ENCODE data around the gene ZSWIM1. TPM values are rescaled to one million over a fixed set of nuclear protein-coding genes. Genes with fewer than 3 reads are reported as not detected.

The ZSWIM1 gene
- total RNA-seq, 1 experiment from 2014 or later, result 19.8 TPM

- DNase-seq (ENCODE audit: low read depth), result no peak
Measured at GRCh38 chr20:45908084-45908483, 27.1 kb downstream of the ZSWIM1 start.

DNA sequence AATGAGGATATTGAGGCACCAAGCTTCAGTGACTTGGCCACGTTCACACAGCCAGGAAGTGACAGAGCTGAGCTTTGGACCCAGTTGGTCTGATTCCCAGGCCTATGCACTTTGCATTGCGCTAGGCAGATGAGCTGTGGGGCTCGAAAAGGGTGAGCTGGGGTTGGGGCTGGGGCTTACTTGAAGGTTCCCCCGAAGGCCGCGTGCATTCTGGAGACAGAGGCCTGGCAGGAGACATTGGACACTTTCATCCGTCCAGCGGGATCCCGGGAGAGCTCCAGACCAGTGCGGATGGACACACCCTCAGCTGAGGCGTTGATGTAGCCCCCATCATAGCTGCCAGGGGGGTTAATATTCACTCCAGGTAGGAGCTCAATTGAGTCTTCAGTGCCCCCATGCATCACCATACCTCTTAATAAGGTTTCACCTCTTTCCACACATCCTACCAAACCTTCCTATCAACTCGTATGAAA, 28.3 kb downstream of the ZSWIM1 start:
- no peak for DNase-seq (ENCODE audit: low read depth)

DNA sequence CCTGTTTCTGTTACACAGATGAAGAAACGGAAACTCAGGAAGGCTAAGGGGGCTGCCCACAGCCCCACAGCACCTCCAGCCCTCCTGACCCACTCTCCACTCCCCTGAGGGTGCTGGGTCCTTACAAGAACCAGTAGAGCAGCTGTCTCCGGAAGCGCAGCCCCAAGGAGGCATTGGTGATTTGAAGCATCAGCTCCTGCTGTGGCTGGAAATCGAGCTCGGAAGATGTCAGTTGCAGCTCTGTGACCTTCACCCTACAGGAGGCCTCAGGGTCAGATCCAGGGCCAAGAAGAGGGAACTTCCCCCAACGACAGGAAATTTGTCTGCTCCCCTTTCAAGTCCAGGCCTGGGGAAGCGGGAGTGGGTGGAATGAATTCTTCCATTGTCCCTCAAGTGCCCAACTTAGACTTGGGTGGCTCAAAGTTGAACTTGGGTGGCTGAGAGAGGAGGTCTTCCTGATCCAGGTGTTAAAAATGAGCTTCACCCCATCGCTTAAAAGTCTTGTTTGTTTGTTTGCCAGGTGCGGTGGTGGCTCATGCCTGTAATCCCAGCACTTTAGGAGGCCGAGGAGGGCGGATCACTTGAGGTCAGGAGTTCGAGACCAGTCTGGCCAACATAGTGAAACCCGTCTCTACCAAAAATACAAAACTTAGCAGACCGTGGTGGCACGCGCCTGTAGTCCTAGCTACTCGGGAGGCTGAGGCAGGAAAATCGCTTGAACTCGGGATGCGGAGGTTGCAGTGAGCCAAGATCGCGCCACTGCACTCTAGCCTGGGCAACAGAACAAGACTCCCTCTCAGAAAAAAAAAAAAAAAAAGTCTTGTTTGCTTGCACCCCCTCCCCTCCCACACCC, 29.0 kb downstream of the ZSWIM1 start:
- no peak for DNase-seq (ENCODE audit: low read depth)

DNA sequence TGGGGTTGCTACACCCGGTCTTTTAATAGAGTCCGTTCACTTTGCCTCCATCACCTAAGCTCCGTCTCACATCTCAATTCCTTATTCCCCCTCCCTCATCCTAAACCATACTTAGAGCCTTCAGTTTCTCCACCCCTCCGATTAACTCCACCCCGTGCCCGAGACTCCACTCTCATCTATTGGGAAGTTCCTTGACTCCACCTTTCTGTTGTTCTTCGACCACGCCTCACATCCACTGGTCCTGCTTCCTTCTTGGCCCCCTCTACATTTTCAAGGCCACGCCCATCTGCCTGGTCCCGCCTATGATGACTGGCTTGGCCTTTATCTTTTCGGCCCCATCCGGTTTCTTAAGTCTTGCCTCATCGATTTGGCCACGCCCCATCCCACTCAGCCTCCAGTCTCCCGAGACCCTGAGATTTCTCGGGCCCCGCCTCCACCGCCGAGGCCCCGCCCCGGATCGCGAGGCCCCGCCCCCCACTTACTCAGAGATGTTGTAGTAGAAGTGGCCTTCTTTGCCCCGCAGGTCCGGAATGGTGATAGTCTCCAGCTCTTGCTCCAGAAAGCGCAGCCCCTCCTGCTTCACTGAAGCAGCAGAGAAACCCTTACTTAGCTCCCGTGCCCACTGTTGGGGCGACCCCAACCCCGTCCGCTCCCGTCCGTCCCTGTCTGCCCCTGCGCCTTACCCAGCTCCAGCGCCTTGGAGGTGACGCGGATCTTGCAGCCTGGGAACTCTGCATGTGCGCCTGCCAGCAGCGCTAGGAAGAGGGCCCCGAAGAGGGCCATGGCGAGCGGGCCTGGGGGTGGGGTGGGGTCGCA, 29.9 kb downstream of the ZSWIM1 start:
- DNase-seq (ENCODE audit: low read depth), result peak; percentile 99

DNA sequence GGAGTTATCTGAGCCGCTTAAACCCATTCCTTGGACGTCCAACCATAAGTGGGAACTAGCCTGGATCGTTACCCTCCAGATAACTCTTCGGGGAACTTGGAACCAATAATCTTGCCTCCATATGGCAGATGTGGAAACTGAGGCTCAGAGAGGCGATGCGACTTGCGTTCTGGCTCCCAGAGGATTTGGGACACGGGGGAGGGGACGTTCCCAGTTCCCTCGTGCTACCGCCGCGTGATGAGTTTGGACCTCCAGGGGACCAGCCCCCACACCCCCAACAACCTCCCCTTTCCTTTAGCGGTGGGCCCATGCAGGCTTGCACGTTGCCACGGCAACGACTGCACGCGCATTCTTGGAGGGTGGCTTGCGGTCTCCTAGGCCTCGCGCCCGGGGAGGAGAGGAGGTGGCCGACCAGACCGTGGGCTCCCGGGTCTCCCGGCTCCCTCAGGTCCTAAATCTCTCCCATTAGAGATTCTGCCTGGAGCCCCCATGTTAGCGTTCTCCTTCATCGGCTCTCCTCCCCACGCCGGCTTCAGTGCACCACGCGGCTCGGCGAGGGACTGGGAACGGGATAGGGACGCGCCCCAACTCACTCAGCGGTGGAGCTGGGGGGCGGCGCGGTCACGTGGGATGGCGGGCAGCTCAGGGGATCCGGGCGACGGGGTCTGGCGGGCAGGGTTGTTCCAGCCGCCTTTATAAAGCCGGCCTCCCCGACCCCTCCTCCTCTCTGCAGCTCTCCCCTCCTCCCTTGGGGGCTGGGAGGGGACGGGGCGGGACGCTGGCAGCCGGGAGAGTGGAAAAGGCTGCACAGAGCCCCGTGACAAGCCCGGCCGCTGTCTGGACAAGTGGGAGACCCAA, 30.7 kb downstream of the ZSWIM1 start, which contains the start of gene PLTP:
PLTP (minus strand) TSS at position 670 of the 858 bp plus-strand sequence. CDS start 703 bp downstream, outside the sequence.
- peak; percentile 82 for DNase-seq (ENCODE audit: low read depth)

GRCh38 chr20:45912344-45912682, 31.3 kb downstream of the ZSWIM1 start:
- DNase-seq (ENCODE audit: low read depth), result no peak

GRCh38 chr20:45913116-45913515, 32.1 kb downstream of the ZSWIM1 start:
- no peak for DNase-seq (ENCODE audit: low read depth)

GRCh38 chr20:45917790-45918141, 36.7 kb downstream of the ZSWIM1 start:
- DNase-seq (ENCODE audit: low read depth), result no peak

DNA sequence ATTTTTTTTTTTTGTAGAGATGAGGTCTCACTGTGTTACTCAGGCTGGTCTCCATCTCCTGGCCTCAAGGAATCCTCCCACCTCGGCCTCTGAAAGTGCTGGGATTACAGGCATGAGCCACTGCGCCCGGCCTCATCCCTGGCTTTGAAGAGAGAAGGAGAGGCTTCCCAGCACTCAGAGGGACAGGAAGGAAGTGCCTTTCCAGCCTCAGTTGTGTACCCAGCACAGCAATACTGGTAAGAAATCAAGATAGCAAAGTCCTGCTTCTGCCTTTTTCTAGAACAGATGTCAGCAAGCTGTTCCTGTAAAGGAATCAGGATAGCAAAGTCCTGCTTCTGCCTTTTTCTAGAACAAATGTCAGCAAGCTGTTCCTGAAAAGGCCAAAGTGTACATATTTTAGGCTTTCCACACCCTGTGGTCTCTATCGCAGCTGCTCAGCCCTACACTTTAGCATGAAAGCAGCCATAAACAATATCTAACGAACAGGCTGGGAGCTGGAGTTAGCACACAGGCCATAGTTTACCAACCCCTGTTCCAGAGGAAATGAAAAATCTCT, 37.2 kb downstream of the ZSWIM1 start:
- no peak for DNase-seq (ENCODE audit: low read depth)

- no peak for DNase-seq (ENCODE audit: low read depth)
Measured at GRCh38 chr20:45918779-45919537, 37.9 kb downstream of the ZSWIM1 start.

- DNase-seq (ENCODE audit: low read depth), result no peak
Measured at GRCh38 chr20:45919542-45920399, 38.7 kb downstream of the ZSWIM1 start.

DNA sequence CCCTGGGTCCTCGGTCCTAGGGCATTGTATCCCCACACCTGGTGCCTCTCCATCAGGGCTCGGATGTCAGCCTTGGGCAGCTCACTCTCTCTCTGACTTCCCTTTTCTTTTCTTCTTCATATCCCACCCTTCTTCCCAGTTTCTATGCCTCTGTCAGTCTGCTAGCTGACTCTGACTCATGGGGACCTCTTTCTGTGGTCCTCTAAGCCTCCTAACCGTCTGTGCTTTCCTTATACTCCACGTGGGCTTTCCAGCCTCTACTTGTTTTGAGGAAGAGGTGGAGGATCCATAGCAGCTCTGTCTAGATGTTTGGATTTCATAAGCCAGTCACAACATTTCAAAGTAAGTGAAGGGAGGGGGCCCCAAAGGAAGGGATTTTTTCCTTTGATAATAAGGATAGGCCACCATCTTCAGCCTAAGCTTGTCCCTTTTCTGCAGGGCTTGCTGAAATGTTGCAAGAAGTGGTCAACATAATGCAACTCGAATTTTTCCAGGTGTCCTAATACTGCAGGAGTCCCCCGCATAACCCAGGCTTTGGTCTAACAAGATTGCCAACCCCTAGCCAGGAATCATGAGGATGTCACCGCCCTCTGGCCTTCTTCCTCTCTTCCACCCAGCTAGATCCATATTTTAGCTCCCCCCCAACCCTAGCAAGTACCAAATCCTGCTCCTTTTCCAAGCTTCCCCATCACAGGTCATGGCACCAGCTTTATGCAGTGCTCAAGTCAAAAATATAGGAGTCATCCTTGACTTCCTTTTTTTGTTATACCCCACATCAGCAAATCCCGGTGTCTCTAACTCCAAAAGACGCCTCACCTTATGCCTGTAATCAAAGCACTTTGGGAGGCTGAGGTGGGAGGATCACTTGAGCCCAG, 39.7 kb downstream of the ZSWIM1 start:
- DNase-seq (ENCODE audit: low read depth), result no peak

- no peak for DNase-seq (ENCODE audit: low read depth)
Measured at GRCh38 chr20:45921337-45922189, 40.5 kb downstream of the ZSWIM1 start.

DNA sequence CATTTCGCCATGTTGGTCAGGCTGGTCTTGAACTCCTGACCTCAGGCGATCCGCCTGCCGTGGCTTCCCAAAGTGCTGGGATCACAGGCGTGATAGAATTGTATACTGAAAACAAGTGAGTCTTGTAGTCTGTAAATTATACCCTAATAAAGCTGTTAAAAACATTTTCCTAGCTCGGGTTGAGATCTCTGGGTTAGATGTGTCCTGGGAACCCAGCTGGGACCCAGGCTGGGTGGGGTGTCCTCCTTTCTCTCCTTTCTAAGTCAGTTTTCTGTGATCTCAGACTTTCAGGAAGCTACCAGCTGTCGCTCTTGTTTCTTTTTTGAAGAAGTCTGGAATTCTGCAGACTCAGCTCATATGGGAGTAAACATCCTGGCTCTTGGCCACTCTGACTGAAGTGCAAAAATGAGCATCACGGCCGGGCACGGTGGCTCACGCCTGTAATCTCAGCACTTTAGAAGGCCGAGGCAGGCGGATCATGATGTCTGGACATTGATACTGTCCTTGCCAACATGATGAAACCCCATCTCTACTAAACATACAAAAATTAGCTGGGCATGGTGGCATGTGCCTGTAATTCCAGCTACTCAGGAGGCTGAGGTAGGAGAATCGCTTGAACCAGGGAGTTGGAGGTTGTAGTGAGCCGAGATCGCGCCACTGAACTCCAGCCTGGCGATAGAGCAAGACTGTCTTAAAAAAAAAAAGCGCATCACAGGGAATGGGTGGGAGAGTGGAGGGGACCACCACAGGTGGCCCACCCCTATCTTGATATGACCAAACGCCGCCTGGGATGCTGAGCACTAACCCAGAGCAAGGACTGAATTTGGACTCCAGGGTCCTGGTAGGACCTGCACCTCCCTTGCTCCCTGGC, 43.6 kb downstream of the ZSWIM1 start:
- peak; percentile 52 for DNase-seq (ENCODE audit: low read depth)

DNA sequence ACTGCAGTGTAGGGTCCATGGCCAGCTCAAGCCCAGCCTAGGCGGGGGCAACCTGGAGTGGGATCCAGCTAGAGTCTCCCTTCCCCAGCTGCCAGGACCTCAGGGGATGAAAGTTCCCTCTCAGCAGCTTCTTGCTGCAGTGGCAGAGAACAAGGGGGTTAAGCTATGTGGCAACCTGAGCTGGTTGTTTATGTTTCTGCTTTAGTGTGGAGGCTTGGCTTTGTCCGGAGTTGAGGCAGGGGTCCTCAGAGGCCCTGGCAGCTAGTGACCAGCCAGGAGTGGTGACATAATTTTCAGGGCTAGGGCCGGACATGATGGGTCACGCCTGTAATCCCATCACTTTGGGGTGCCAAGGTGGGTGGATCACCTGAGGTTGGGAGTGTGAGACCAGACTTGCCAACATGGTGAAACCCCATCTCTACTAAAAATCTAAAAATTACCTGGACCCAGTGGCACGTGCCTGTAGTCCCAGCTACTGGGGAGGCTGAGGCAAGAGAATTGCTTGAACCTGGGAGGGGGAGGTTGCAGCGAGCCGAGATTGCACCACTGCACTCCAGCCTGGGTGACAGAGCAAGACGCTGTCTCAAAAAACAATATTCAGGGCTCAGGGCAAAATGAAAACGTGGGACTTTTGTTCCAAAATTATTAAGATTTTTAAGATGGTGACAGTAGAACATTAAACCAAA, 44.9 kb downstream of the ZSWIM1 start:
- DNase-seq (ENCODE audit: low read depth), result no peak

GRCh38 chr20:45926731-45927070, 45.7 kb downstream of the ZSWIM1 start:
- DNase-seq (ENCODE audit: low read depth), result no peak
